Stimulated activated CD4-positive, alpha-beta T cell treated with anti-CD3 and anti-CD28 coated beads, Interleukin-2, amount 100 ng/mL, for 4 hours (primary cell): Measurements from ENCODE around the gene ABCE1.

Source experiments
- DNase-seq: peaks from one replicate; pipeline ENCODE4 v3.0.0-alpha.2; 2020; ENCODE audit warnings: low read depth

The ABCE1 gene

DNA sequence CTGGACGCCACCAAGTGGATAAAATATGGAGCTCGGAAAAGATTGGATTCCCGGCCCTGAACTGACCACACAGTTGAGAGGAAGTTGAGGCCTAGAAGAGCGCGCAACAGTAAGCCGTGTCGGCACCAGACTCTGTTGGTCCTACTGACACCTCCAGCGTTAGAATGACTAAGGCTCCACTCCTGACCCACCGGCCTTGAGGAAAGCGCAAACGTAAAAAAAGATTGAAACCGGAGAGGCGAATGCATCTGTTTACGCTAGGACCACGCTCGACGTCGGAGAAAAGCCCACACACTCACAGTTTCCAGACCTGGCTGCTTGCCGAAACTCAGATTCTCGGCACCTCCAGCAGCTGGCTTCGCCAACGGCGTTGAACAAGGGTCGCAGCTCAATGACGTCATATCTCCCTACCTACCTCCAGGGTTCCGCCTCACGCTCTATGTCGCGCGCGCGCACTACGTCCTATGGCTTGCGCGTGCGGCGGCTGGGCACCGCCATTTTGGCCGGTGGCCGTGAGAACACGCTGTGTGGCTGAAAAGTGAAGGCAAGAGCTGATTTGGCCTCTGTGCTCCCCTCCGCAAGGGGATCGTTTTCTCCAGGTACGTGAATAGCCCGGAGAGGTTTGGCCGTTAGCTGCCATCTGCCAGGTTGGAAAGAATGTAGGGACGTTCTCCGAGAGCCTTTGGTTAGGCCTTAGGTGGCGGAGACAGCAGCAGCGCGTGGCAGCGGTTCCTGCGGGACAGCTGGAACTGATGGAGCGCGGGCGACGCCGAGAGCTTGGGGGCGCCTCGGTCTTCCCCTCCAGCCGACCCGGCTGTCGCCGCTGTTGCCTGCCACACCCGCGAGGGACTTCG, at the start of gene ABCE1, which contains the start of gene ANAPC10:
Gene ABCE1 (plus strand): TSS at position 491 of the 854 bp plus-strand sequence. CDS start 6,102 bp downstream, outside the sequence.
Gene ANAPC10 (minus strand): TSS at position 376 of the 854 bp plus-strand sequence. CDS start 2,097 bp downstream, outside the sequence.
- DNase-seq: peak; percentile 97

DNA sequence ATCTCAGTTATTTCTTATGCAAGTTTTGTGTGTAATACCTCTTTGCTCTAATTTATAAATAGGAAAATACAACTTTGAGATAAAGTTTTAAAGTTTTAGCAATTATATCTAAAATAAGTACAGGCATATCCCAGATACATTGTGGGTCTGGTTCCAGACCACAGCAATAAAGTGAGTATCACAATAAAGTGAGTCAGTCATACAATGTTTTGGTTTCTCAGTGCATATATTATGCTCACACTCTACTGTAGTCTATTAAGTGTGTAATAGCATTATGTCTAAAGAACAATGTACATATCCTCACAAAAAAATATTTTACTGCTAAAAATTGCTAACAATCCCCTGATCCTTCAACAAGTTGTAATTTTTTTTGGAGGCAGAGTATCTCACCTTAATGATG, 49.3 kb upstream of the ABCE1 start:
- DNase-seq: no peak

DNA sequence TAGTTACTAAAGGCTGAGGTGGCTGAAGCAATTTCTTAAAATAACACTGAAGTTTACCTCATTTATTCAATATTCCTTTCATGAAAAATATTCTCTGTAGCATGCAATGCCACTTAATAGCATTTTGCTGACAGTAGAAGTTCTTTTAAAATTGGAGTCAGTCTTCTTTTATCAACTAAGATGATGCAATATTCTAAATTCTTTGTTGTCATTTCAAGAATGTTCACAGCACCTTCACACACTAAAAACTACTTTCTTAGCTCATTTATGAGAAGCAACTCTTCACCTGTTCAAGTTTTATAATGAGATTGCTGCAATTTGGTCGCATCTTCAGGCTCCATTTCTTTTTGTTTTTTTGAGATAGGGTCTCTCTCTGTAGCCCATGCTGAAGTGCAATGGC, 48.9 kb upstream of the ABCE1 start:
- no peak for DNase-seq

DNA sequence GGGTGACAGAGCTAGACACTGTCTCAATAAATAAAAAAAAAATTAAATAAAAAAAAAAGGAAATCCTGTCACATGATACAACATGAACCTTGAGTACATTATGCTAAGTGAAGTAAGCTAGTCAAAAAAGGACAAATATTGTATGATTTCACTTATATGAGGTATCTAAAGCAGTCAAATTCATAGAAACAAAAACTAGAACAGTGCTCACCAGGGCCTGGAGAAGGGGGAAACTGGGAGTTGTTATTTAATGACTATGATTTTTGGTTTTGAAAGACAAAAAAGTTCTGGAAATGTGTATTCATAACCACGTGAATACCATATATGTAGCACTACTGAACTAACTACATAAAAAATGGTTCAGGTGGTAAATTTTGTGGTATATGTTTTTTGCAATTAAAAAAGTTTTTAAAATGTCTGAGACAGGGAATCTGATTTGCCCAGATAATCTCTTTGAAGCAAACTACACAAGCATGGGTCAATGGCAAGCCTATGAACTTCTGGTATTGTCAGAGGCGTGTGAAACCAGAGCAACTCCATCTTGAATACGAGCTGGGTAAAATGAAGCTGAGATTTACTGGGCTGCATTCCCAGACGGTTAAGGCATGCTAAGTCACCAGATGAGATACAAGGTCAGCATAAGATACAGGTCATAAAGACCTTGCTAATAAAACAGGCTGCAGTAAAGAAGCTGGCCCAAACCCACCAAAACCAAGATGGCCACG, 42.4 kb upstream of the ABCE1 start:
- DNase-seq: no peak

DNA sequence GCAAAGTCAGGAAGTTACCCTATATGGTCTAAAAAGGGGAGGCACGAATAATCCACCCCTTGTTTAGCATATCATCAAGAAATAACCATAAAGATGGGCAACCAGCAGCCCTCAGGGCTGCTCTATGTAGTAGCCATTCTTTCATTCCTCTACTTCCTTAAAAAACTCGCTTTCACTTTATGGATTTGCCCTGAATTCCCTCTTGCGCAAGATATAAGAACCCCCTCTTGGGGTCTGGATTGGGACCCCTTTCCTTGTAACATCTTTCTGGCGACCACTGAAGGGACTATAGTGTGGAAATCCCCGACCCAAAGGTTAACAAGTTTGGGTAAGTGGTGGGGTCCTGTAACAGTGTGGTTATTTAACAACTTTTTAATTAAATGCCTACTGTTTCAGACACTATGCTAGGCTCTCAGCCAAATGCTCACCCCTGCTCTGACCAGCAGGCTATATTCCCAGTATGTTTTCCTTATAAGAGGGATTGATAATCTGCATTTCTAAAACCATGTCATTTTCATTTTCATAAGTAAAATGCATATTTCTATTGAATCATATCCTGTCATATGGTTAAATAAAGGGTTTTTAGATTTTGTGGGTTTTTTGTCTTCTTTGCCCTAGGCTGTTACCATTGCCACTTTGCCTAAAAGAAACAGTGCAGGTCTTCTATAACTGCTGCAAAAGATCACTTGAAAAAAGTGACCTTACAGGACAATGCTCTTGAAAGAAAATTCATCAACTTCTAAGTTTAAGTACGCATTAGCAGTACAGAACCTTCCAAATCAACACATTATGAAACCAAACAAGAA, 41.6 kb upstream of the ABCE1 start:
- DNase-seq: no peak

DNA sequence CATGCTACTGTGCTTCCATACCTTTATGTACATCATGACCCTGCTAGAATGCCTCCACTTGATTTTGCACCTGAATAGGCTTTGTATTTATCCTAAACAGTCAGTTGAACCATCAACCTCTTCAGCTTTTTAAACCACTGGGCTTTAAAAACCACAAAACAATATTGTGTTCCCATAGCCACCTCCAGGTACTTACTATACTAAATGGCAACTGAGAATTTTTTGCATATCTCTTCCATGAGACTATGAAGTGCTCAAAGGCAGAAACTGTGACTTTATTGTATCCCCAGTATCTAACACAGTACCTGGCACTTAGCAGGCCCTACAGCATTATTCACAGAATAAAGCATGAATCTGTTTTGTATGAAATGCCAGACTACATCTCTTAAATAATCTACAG, 39.9 kb upstream of the ABCE1 start:
- no peak for DNase-seq

DNA sequence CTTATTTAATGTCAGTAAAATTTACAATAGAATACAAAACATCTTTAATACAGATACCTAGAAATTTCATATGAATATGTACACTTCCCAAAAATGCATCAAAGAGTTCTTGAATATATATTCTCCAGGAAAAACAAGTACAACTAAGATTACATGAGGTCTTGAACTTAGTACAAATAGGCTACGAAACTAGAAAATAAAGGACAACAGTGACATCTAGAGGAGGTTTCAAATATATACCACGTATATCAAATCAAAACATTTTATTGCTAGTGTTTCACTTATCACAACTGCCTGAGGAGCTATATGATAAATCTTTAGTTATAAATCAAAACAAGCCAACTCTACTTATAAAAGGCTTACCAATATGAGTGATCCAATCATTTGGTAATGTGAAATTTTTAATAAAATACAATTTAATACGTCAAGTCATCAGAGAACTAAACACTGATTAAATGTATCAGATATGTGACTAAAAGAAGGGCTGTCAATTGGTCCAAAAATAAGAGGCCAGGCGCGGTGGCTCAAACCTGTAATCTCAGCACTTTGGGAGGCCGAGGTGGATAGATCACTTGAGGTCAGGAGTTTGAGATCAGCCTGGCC, 36.7 kb upstream of the ABCE1 start:
- no peak for DNase-seq

DNA sequence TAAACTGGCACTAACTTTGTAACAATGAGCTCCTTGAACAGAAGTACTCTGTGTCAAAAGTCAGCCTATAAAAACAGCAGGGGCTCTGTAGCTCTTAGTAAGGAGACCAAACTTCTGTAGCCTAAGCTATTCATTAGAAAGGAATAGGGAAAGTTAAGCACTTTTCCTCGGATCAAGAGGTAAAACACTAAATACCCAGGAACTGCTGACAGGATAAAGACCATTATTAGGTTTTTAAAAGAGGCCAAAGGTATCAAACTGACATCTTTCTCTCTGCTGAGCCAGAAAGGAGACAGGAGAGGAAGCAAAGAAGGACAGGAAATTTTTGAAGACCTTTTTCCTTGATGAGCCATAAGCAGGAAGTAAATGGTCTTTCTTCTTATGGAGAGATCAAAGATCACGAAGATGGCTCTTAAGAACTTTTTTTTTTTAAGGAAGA, 32.0 kb upstream of the ABCE1 start:
- DNase-seq: no peak

DNA sequence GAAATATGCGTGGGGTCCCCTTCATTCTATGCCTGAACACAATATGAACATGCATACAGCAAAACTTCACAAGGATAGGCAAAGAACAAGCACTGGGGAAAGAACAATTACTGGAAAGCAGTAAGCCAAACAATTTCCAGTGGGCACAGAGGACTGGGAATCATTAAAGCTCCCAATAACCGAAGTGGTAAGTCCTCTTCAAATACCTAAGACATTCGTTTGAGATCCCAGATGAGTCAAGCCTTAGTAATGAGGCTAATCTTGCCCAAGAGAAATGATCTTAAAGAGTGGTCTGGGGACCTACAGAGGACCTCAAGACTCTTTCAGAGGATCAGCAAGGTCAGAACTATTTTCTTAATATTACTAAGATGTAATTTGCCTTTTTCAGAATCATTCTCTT, 28.8 kb upstream of the ABCE1 start:
- DNase-seq: no peak

DNA sequence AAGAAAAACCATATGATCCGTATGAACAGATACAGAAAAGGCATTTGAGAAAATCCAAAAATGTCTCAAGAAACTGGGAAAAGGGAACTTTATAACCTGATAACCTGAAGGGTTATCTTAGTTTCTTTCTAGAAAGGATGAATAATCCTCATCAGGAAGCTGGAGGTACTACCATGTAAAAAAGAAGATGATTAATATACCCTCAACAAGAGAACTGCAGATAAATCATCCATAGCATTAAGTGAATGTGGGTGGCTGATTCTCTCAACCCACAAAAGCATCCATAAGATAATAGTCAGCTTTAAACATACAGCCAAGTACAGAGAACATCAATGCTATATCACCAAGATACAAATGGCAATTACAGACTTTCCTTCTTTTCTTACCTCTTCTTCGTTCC, 26.6 kb upstream of the ABCE1 start:
- no peak for DNase-seq

DNA sequence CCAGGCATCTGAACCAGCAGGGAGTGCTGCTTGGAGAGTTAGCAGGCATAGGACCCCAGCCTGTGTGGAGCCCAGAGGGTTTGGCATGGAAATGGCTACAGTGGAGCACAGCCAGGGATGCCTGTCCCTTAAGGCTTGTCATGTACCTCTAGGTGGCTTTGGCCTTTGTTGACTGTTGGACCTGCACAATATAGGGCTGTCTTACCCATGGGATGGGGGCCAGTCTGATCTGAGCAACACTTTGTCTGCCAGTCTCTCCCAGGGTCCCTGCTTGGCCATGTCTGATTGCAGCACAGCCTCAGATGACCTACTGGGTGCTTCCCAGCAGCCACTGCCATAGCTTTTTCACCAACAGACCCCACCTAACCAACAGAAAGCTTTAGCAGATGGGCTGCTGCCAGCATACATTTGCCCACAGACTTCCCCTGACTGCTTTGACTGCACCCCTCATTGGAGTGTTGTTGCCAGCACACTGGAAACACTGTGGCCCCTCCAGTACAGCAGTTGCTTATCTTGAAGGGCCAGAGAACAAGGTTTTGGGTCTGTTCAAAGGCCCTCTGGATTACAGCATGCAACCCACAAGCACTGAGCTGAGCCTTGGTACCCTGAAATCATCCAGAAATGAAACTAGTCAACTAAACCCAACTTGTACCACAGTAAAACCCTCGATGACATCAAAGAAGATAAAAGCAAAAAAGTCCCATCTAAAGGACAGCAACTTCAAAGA, 22.2 kb upstream of the ABCE1 start:
- DNase-seq: no peak

DNA sequence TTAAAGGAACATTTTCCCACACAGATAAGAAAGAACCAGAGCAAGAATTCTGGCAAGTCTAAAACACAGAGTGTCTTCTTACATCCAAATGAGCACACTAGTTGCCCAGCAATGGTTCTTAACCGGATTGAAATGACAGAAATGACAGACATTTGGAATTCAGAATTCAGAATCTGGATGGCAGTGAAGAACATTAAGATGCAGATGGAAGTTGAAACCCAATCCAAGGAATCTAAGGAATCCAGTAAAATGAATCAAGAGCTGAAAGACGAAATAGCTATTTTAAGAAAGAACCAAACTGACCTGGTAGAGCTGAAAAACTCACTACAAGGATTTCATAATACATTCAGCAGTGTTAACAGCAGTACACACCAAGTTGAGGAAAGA, 21.6 kb upstream of the ABCE1 start:
- DNase-seq: no peak

DNA sequence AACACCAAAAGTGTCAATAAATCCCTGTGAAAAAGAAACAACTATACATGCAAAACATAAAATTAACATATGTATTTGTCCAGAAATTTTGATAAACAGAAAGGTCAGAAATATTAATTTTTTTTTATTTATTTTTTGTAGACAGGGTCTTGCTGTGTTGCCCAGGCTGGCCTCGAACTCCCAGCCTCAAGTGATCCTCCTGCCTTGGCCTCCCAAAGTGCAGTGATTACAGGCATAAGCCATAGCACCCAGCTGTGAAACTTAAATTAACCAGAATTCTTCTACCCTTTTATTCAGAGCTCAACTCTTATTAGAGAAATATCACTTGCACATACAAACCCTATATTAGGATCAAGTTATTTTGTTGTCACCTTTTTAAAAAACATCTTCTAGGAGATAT, 16.4 kb upstream of the ABCE1 start:
- no peak for DNase-seq

DNA sequence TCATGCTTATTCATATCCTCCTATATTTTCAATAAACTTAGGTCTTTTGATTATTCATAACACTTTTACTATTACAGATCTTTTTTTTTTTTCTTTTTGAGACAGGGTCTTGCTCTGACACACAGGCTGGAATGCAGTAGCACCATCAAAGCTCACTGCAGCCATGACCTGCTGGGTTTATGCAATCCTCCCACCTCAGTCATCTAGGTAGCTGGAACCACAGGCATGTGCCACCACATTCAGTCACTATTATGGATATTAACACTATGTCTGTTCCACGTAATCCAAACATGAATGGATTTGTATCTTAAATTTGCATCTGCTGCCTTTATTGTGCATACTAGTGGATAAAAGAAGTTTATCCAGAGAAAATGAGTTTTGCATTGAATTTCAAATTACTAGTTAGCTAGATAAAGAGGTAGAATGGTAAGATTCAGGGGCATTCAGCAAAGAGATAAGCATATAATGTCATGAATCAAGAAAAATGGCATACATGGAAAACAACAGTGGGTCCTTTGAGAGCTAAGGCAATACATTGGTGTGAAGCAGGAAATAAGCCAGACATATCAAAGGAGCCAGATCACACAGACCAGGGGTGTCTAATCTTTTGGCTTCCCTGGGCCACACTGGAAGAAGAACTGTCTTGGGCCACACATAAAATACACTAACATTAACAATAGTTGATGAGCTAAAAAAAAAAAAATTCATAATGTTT, 14.1 kb upstream of the ABCE1 start:
- no peak for DNase-seq

DNA sequence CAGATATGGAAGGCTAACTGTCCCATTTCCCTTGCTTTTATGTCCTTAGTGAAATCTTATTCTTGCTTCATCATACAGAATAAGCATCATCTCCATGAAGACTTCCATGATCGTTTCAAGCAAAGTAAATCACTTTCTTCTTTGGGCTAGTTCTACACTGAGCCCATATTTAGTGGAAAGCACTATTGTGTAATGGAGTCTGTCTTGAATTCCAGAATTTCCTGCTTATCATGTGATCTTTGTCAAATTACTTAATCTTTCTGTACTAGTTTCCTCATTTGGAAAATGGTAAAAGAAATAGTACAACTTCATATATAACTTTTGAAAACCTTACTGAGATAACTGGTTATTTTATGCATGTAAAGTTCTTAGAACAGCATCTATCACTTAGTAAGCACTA, 7.7 kb upstream of the ABCE1 start:
- no peak for DNase-seq

DNA sequence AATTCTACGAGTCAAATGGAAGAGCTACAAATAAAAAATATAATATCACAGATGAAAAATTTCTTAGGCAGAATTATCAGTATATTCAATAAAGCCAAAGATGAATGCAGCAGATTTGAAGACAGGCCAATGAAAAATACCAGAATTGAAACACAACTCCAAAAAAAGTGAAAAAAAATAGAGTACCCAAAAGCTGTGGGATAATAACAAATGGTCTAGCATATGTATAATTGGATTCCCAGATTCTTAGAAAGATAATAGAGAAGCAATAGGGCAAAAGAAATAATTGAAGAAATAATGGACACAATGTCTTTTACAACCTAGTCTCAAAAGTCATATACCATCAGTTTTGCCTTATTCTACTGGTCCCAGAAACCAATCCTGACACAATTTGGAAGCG, 4.5 kb upstream of the ABCE1 start:
- DNase-seq: no peak

DNA sequence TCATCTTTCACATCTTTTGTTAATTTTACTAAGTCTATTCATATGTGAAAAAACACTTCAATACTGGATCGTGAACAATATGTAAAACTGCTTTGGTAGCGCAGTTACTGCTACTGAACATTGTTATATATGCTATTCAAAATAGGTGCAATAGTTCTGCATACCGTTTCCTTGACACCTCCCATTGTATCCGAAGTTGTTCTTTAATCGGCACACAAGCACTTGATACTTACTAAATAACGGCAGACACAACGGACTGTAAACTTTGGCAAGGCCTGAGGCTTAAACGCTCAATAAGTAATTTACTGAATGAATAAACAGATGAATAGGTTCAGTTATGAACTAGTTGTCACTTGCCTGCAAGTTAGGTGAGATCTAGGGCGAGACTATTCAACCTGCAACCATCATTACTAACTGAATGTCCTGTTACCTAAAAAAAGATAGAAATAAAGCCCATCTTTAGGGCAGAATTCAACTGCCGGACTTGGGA, 735 bp upstream of the ABCE1 start:
- no peak for DNase-seq

DNA sequence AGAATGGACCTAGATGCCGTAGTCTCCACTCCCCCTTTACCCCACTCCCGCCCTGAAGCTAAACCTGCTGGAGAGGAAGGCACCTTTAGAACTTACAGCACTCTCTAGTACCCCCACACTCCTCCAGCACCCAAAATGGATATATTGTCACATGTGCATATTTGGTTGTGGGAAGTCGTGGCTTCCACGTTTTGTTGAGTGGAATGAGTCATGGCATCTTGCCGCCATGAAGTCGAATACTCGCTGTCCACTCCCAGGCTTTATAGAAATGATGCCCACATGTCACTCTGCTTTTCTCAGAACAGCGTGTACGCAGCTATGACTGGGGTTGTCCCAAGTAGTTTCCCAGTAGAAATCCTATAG, 545 bp downstream of the ABCE1 start:
- DNase-seq: peak; percentile 44

DNA sequence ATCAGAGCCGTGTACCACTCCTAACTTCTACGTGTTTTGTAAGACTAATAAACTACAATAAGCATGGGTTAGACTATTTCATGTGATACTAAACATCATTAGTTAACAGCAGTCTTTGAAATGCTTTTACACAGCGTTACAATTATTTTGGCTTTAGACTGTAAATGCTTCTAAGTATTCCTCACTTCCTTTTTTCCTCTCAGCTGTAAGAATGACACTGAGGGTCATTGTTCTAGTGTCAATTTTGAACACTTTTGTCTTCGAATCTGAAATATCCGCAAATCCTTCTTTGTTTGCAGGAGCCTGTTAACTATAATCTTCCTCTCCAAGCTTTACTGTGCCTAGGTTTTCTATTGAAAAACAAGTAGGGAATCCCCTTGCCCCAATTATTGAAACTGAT, 1.5 kb downstream of the ABCE1 start:
- no peak for DNase-seq

DNA sequence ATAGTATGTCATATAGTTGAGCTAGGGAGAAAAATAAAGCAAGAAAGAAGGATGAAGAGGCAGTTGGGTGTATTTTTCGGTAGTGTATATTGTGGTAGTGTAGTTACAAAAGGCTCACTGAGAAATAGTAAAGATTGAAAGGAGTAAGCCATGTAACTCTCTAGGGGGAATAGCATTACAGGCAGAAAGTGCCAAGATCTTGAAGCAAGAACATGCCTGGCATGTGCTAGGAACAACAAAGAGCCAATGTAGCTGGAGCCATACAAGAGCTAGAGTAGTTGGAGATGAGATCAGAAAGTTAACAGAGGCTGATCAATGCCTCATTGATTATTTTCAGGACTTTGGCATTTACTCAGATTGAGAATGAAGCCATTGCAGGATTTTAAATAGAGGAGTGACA, 3.0 kb downstream of the ABCE1 start:
- DNase-seq: no peak

DNA sequence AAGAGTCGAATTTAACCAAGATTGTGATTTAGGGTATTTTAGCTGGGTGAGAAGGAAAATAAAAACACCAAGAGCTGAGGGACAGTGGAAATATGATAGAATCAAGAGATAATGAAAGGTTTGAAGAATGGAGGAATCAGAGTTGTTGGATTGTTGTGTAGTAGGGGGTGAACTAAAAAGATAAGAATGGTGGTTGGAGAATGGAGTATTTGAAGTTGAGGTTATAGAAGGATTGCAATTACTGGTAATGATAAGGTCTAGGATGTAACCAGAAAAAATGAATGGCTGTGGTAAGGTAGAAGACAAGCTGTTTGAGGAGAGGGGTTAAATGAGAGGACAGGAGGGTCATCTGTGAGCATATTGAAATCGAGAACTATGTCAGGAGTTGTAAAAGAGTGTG, 4.5 kb downstream of the ABCE1 start:
- DNase-seq: no peak
